Bronchial epithelial cell (primary cell): ENCODE data around the gene FBXO42. TPM values are rescaled to one million over a fixed set of nuclear protein-coding genes. Genes with fewer than 3 reads are reported as not detected.

Experiments
- DNase-seq: peaks from one replicate; pipeline ENCODE4 v3.0.0-alpha.2; 2010; ENCODE audit warnings: low read depth
- FAIRE-seq: peaks from 2 replicates; lab custom pipeline; 2011; peaks lifted over from hg19 to GRCh38; lab: Jason Lieb, UNC
- H3K27me3 ChIP-seq: 2 replicates; pipeline ENCODE4 v1.5.1; 2011; ENCODE audit warnings: low read length; ENCODE audit not compliant: control insufficient read depth, insufficient read depth
- H3K36me3 ChIP-seq: 2 replicates; pipeline ENCODE4 v1.5.1; 2011; ENCODE audit warnings: low read length; ENCODE audit not compliant: control insufficient read depth, insufficient read depth
- H3K4me3 ChIP-seq: 2 replicates; pipeline ENCODE4 v1.5.1; 2011; ENCODE audit warnings: mild to moderate bottlenecking, low read depth, low read length, control low read depth
- total RNA-seq: library from RNA; depleted of rRNA; stranded (reverse); fragments of >200 nt; gene quantifications from 2 replicates; pipeline ENCODE4 v1.2.1, GENCODE V29; 2014
- TF ChIP-seq, protein P1 (sequence below): IDR thresholded peaks from 2 replicates; pipeline ENCODE4 v1.5.1; 2011; ENCODE audit warnings: mild to moderate bottlenecking, moderate library complexity, low read length, control low read depth, inconsistent platforms; ENCODE audit not compliant: insufficient read depth, severe bottlenecking

The FBXO42 gene
- total RNA-seq, 1 donor from 2014 or later = 10.8 TPM

DNA sequence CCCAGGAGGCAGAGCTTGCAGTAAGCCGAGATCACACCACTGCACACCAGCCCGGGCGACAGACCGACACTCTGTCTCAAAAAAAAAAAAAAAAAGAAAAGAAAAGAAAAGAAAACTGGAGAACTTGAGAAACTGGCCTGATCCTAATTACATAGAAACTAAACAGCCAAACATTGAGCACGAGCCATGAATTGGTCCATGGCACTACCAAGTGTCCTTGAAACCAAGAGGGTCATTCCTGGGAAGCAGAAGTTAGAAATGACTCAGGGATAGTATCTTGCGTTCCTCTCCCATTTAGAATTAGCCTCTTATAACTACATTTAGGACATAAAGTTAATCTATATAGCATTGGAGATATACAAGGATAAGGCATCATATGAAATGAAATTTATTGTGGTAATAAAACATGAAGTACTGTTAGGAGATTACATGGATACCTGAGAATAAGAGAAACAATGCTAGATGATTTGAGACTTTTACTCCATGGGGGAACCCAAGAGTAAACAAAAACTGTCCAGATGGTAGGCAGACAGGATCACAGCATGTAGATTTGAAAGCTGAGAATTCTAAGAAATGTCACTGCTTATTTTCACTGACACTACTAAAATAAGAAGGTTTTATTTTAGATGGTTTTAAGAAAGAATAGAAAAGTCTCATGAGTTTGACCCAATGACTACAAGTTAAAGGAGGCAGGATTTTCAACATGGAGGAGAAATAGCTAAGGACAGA, 75.8 kb downstream of the FBXO42 start:
- TF ChIP-seq, protein P1, sequence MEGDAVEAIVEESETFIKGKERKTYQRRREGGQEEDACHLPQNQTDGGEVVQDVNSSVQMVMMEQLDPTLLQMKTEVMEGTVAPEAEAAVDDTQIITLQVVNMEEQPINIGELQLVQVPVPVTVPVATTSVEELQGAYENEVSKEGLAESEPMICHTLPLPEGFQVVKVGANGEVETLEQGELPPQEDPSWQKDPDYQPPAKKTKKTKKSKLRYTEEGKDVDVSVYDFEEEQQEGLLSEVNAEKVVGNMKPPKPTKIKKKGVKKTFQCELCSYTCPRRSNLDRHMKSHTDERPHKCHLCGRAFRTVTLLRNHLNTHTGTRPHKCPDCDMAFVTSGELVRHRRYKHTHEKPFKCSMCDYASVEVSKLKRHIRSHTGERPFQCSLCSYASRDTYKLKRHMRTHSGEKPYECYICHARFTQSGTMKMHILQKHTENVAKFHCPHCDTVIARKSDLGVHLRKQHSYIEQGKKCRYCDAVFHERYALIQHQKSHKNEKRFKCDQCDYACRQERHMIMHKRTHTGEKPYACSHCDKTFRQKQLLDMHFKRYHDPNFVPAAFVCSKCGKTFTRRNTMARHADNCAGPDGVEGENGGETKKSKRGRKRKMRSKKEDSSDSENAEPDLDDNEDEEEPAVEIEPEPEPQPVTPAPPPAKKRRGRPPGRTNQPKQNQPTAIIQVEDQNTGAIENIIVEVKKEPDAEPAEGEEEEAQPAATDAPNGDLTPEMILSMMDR = no peak
- H3K36me3 ChIP-seq = peaks cover 1% of the 10 kb centered on the region
- no peak for DNase-seq
- no peak overlapping the region for H3K4me3 ChIP-seq
- no peak for FAIRE-seq
- H3K27me3 ChIP-seq = no peaks in the 10 kb centered on the region

DNA sequence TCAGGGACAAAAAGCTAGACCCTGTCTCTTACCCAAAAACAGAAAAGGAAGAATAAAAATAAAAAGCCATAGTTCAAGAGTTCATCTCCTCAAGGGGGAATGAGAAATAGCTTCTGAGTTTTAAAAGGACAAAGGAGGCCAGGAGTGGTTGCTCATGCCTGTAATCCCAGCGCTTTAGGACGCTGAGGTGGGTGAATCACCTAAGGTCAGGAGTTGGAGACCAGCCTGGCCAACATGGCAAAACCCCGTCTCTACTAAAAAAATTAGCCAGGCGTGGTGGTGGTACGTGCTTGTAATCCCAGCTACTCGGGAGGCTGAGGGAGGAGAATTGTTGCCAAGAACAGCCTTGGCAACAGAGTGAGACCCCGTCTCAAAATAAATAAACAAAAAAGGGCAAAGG, 76.7 kb downstream of the FBXO42 start:
- H3K4me3 ChIP-seq = no peak overlapping the region
- TF ChIP-seq, protein P1 = no peak
- no peak for DNase-seq
- H3K36me3 ChIP-seq = peaks cover 1% of the 10 kb centered on the region
- FAIRE-seq = no peak
- no peaks in the 10 kb centered on the region for H3K27me3 ChIP-seq

DNA sequence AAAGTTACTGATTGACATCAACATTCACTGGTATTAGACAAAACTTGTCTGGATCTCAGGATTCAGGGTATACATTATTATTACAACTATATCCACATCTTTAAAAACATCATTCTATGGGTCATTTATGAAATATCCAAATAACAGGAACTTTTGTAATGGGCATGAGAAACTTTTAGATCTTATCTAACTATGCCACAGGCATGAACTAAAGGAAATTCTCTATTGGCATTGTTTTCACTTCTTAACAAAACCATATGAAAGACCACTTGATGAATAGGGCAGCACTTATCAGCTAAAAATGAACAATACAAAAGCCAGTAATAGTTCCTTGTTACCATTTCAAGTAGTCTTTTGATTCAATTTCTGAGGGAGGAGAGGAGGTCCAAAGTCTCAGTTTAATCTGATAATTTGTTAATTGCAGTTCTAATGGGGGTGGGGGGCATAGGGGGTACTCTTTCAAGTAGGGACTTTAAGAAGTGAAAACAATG, 84.5 kb downstream of the FBXO42 start:
- FAIRE-seq (no peak), DNase-seq (no peak)
- TF ChIP-seq, protein P1 = no peak
- no peaks in the 10 kb centered on the region for H3K36me3 ChIP-seq
- H3K4me3 ChIP-seq = no peak overlapping the region
- H3K27me3 ChIP-seq = no peaks in the 10 kb centered on the region

DNA sequence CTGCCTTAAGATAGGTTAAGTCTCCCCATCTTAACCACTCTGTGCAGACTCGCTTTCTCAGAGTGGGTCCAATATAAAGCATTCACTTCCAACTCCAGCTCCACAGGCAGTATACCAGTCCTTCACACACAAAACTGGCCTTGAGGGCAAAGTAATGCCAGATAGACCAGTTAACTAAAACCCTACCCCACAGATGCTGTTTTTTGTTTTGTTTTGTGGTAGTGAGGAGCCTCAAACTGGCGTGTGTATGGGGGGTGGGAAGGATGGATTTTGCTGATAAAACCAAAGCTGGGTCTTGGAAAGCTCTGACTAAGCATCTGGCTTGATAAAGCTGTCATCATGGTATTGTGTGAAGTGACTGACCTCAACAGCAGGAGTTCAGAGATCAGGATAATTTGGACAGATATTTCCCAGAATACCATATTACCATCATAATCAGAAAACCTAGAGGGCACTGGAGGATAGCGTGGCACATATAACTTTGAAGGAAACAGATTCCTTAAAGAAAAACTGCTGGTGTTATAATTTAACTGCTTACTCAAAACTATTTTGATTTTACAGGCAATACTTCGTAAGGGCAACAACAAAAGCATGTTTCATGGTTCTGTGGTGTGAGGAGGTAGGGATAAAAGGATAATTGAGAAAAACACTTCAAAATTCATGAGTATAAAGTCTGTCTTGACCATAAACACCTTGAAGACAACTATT, 85.7 kb downstream of the FBXO42 start:
- TF ChIP-seq, protein P1 = no peak
- Histone ChIP-seq H3K27me3 (no peaks in the 10 kb centered on the region), H3K4me3 (no peak overlapping the region), H3K36me3 (no peaks in the 10 kb centered on the region)
- no peak for FAIRE-seq
- no peak for DNase-seq

DNA sequence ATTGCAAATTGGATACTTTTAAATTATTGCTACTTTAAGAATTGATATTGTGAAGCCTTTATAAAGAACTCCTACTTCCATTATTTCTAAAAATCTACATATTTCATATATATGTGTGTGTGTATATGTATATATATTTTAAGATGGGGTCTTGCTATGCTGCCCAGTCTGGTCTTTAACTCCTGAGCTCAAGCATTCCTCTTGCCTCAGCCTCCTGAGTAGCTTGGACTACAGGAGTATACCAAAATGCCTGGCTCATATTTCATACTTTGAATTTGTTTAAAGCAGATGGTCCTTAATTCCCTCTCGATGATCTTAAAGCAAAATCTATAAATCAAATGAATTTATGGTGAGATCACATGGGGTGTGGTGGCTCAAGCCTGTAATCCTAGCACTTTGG, 90.2 kb downstream of the FBXO42 start:
- DNase-seq (no peak), FAIRE-seq (no peak)
- no peak overlapping the region for H3K4me3 ChIP-seq
- no peaks in the 10 kb centered on the region for H3K36me3 ChIP-seq
- TF ChIP-seq, protein P1 = no peak
- H3K27me3 ChIP-seq = no peaks in the 10 kb centered on the region
